Measurements from ENCODE around the gene PSMC5.

- no peak for TF ChIP-seq POLR2A (IDR thresholded peaks at IDR 0.05)
- TF ChIP-seq POLR2AphosphoS5 (IDR thresholded peaks at IDR 0.05): no peak
- TF ChIP-seq CTCF (IDR thresholded peaks at IDR 0.05 in 8 of 11, conservative IDR thresholded peaks at IDR 0.05 in 3 of 11): no peak
These were observed 10.6 kb upstream of the PSMC5 start for GRCh38 chr17:63816669-63817068.

All from spleen (tissue), 7 donors.